HG02981 (cell line): Measurements from ENCODE around the gene ITPRIPL2.

ENCODE experiments used
- ATAC-seq: cut with Tn5 transposase; IDR thresholded peaks from one replicate; pipeline ENCODE4 v1.9.1; 2021; ENCODE audit warnings: mild to moderate bottlenecking, moderate library complexity; ENCODE audit not compliant: unreplicated experiment

Gene ITPRIPL2

GRCh38 chr16:19118938-19119431 is 5.2 kb downstream of the ITPRIPL2 start:
- no peak for ATAC-seq

- ATAC-seq: no peak
These were observed 5.8 kb downstream of the ITPRIPL2 start for GRCh38 chr16:19119564-19119963.

- ATAC-seq: no peak
These were observed 9.9 kb downstream of the ITPRIPL2 start for GRCh38 chr16:19123535-19124178.

- no peak for ATAC-seq
These were observed 12.5 kb downstream of the ITPRIPL2 start for GRCh38 chr16:19126300-19126699.

- ATAC-seq: peak; percentile 25
These were observed 13.4 kb downstream of the ITPRIPL2 start for GRCh38 chr16:19127205-19127604.

- peak; percentile 52 for ATAC-seq
These were observed 13.9 kb downstream of the ITPRIPL2 start for GRCh38 chr16:19127674-19128131.

GRCh38 chr16:19128454-19129200 is 14.9 kb downstream of the ITPRIPL2 start:
- ATAC-seq: no peak

- ATAC-seq: no peak
These were observed 16.6 kb downstream of the ITPRIPL2 start for GRCh38 chr16:19130385-19130784.

GRCh38 chr16:19130852-19131824 is 17.4 kb downstream of the ITPRIPL2 start:
- ATAC-seq: no peak

- no peak for ATAC-seq
These were observed 18.1 kb downstream of the ITPRIPL2 start for GRCh38 chr16:19131825-19132218.

GRCh38 chr16:19132255-19132654 is 18.5 kb downstream of the ITPRIPL2 start:
- ATAC-seq: no peak

GRCh38 chr16:19132898-19133297 is 19.1 kb downstream of the ITPRIPL2 start:
- no peak for ATAC-seq

GRCh38 chr16:19133600-19133999 is 19.8 kb downstream of the ITPRIPL2 start:
- ATAC-seq: no peak

GRCh38 chr16:19135201-19135842 is 21.6 kb downstream of the ITPRIPL2 start:
- ATAC-seq: no peak

GRCh38 chr16:19135896-19136438 is 22.2 kb downstream of the ITPRIPL2 start:
- ATAC-seq: no peak

GRCh38 chr16:19136549-19137196 is 22.9 kb downstream of the ITPRIPL2 start:
- ATAC-seq: no peak

GRCh38 chr16:19137201-19138128 is 23.7 kb downstream of the ITPRIPL2 start:
- ATAC-seq: no peak

GRCh38 chr16:19138601-19139000 is 24.8 kb downstream of the ITPRIPL2 start:
- ATAC-seq: no peak
